ENCODE measurements around the gene FAM9C. TPM values are rescaled to one million over a fixed set of nuclear protein-coding genes. Genes with fewer than 3 reads are reported as not detected.

Gene FAM9C
- total and polyA plus RNA-seq, 2 donors (not counting 1 experiment from before 2014, with no cell fraction given) = under 0.01 to 0.01 TPM

GRCh38 chrX:13029637-13029886 is 14.9 kb downstream of the FAM9C start:
- H2AFZ ChIP-seq (ENCODE audit: low read length) = peak overlapping the region; percentile 41
- H3K9me3 ChIP-seq (ENCODE audit: control insufficient read depth, insufficient read depth, low read depth, low read length) = no peaks in the 10 kb centered on the region
- peak overlapping the region; percentile 23 for H3K4me2 ChIP-seq (ENCODE audit: extremely low read depth, insufficient read depth, low read length)
- H3K4me3 ChIP-seq (replicated peaks in 1 of 4; ENCODE audit: control extremely low read depth in 1 of 4, insufficient read depth in 1 of 4, low read depth in 3 of 4, low read length in 4 of 4) = peak overlapping the region in 1 of 4 experiments; percentile 10
- DNase-seq (ENCODE audit: low read depth in 2 of 2) = no peak
- no peak overlapping the region for H3K9ac ChIP-seq (ENCODE audit: insufficient read depth, low read length)
- peaks cover 8% of the 10 kb centered on the region for H3K4me1 ChIP-seq (ENCODE audit: control insufficient read depth, extremely low read depth, insufficient read depth, low read length)
- no peaks in the 10 kb centered on the region for H3K27me3 ChIP-seq (ENCODE audit: control insufficient read depth, insufficient read depth, low read length)
- no peaks in the 10 kb centered on the region for H3K79me2 ChIP-seq (ENCODE audit: control insufficient read depth, insufficient read depth, low read length)
- TF ChIP-seq EZH2 (IDR thresholded peaks at IDR 0.05; ENCODE audit: low read length, missing control alignments) = no peak
- TF ChIP-seq CTCF (conservative IDR thresholded peaks at IDR 0.05 in 1 of 2, IDR thresholded peaks at IDR 0.05 in 1 of 2; ENCODE audit: low read depth in 1 of 2, low read length in 2 of 2) = no peak
- no peaks in the 10 kb centered on the region for H4K20me1 ChIP-seq (ENCODE audit: control insufficient read depth, extremely low read depth, insufficient read depth, low read length)
- H3K27ac ChIP-seq (ENCODE audit: insufficient read depth, low read length) = peak overlapping the region; percentile 47
- no peaks in the 10 kb centered on the region for H3K36me3 ChIP-seq (ENCODE audit: control insufficient read depth, insufficient read depth, low read length)

- peak overlapping the region in 1 of 4 experiments; percentile 10 for H3K4me3 ChIP-seq (replicated peaks in 1 of 4; ENCODE audit: control extremely low read depth in 1 of 4, insufficient read depth in 1 of 4, low read depth in 3 of 4, low read length in 4 of 4)
Measured at GRCh38 chrX:13028871-13029636, 15.4 kb downstream of the FAM9C start.

More at GRCh38 chrX:13028871-13029636, 15.4 kb downstream of the FAM9C start:
- Histone ChIP-seq H3K27ac (ENCODE audit: insufficient read depth, low read length) (peak overlapping the region; percentile 47), H3K27me3 (ENCODE audit: control insufficient read depth, insufficient read depth, low read length) (no peaks in the 10 kb centered on the region), H3K9ac (ENCODE audit: insufficient read depth, low read length) (no peak overlapping the region), H2AFZ (ENCODE audit: low read length) (peak overlapping the region; percentile 41), H3K79me2 (ENCODE audit: control insufficient read depth, insufficient read depth, low read length) (no peaks in the 10 kb centered on the region), H3K9me3 (ENCODE audit: control insufficient read depth, insufficient read depth, low read depth, low read length) (no peaks in the 10 kb centered on the region), H3K36me3 (ENCODE audit: control insufficient read depth, insufficient read depth, low read length) (no peaks in the 10 kb centered on the region), H3K4me1 (ENCODE audit: control insufficient read depth, extremely low read depth, insufficient read depth, low read length) (peaks cover 8% of the 10 kb centered on the region), H4K20me1 (ENCODE audit: control insufficient read depth, extremely low read depth, insufficient read depth, low read length) (no peaks in the 10 kb centered on the region), H3K4me2 (ENCODE audit: extremely low read depth, insufficient read depth, low read length) (peak overlapping the region; percentile 48)
- peak; percentile 44 to 55 for DNase-seq (ENCODE audit: low read depth in 2 of 2)
- TF ChIP-seq EZH2 (IDR thresholded peaks at IDR 0.05; ENCODE audit: low read length, missing control alignments) (no peak), CTCF (conservative IDR thresholded peaks at IDR 0.05 in 1 of 2, IDR thresholded peaks at IDR 0.05 in 1 of 2; ENCODE audit: low read depth in 1 of 2, low read length in 2 of 2) (no peak)

Data from fibroblast of lung (primary cell).